GM21447 (cell line): ENCODE measurements around the gene AGO1.
"Not testable (repeated sequence)": the region's sequence is repeated elsewhere in the genome, so short reads cannot be mapped to it uniquely, and the experiment has no call there.

Experiments
- ATAC-seq: cut with Tn5 transposase; IDR thresholded peaks from one replicate; pipeline ENCODE4 v1.9.1; 2021; ENCODE audit not compliant: unreplicated experiment

AGO1 gene

GRCh38 chr1:35869245-35869950, 13.6 kb upstream of the AGO1 start:
- ATAC-seq, result not testable (repeated sequence)

GRCh38 chr1:35870651-35871309, 12.2 kb upstream of the AGO1 start:
- ATAC-seq, result no peak

- ATAC-seq, result no peak
Measured at GRCh38 chr1:35873243-35873750, 9.7 kb upstream of the AGO1 start.

GRCh38 chr1:35874115-35874514, 8.9 kb upstream of the AGO1 start:
- not testable (repeated sequence) for ATAC-seq

GRCh38 chr1:35876988-35877387, 6.0 kb upstream of the AGO1 start:
- ATAC-seq, result no peak

- ATAC-seq, result no peak
Measured at GRCh38 chr1:35881850-35882273, 1.1 kb upstream of the AGO1 start.

GRCh38 chr1:35882586-35882944, 444 bp upstream of the AGO1 start:
- no peak for ATAC-seq

- peak; percentile 9 for ATAC-seq
Measured at GRCh38 chr1:35883635-35884101, 659 bp downstream of the AGO1 start.

- ATAC-seq, result no peak
Measured at GRCh38 chr1:35884934-35885333, 1.9 kb downstream of the AGO1 start.

- ATAC-seq, result no peak
Measured at GRCh38 chr1:35885961-35886558, 3.1 kb downstream of the AGO1 start.

- ATAC-seq, result no peak
Measured at GRCh38 chr1:35886577-35887431, 3.8 kb downstream of the AGO1 start.

- no peak for ATAC-seq
Measured at GRCh38 chr1:35887508-35887907, 4.5 kb downstream of the AGO1 start.

GRCh38 chr1:35888255-35888654, 5.2 kb downstream of the AGO1 start:
- ATAC-seq, result no peak

GRCh38 chr1:35888981-35889380, 6.0 kb downstream of the AGO1 start:
- not testable (repeated sequence) for ATAC-seq

GRCh38 chr1:35893051-35893879, 10.3 kb downstream of the AGO1 start:
- no peak for ATAC-seq

GRCh38 chr1:35894183-35894582, 11.2 kb downstream of the AGO1 start:
- peak; percentile 85 for ATAC-seq

GRCh38 chr1:35894656-35895055, 11.6 kb downstream of the AGO1 start:
- no peak for ATAC-seq

GRCh38 chr1:35899941-35900340, 16.9 kb downstream of the AGO1 start:
- no peak for ATAC-seq

- no peak for ATAC-seq
Measured at GRCh38 chr1:35901235-35901634, 18.2 kb downstream of the AGO1 start.

- no peak for ATAC-seq
Measured at GRCh38 chr1:35902671-35903070, 19.7 kb downstream of the AGO1 start.
